Epithelial cell of esophagus (primary cell): Measurements from ENCODE around the gene SNTA1.
"Not testable (repeated sequence)": the region's sequence is repeated elsewhere in the genome, so short reads cannot be mapped to it uniquely, and the experiment has no call there.

ENCODE experiments used
- DNase-seq: peaks from one replicate; pipeline ENCODE4 v3.0.0; 2010; ENCODE audit warnings: low read depth
- H3K4me3 ChIP-seq: 2 replicates; pipeline ENCODE4 v1.5.1; 2011; ENCODE audit warnings: mild to moderate bottlenecking, low read length, control low read depth
- CTCF ChIP-seq: IDR thresholded peaks from 2 replicates; pipeline ENCODE4 v1.5.1; 2011; ENCODE audit warnings: low read depth, mild to moderate bottlenecking, low read length, control low read depth, inconsistent platforms; ENCODE audit not compliant: insufficient read depth; ENCODE audit errors: missing control alignments

The SNTA1 gene

GRCh38 chr20:33443512-33444239 lies at the start of gene SNTA1:
SNTA1 (minus strand) TSS chr20:33443763; CDS start chr20:33443620, 143 bp downstream.
- TF ChIP-seq CTCF: no peak
- H3K4me3 ChIP-seq: peak within 1 kb of the TSS; percentile 54
- DNase-seq: peak; percentile 81

- peak; percentile 7 for DNase-seq
- H3K4me3 ChIP-seq: peak overlapping the region; percentile 92
These were observed 47.5 kb upstream of the SNTA1 start for GRCh38 chr20:33490934-33491656.

GRCh38 chr20:33490023-33490933 lies 46.7 kb upstream of the SNTA1 start, which contains the start of gene CBFA2T2:
CBFA2T2 (plus strand) TSS chr20:33490096; CDS start chr20:33490268, 172 bp downstream.
- peak; percentile 67 for DNase-seq
- H3K4me3 ChIP-seq: peak within 1 kb of the TSS; percentile 92
- TF ChIP-seq CTCF: no peak

More at GRCh38 chr20:33490934-33491656, 47.5 kb upstream of the SNTA1 start:
- no peak for TF ChIP-seq CTCF

DNA sequence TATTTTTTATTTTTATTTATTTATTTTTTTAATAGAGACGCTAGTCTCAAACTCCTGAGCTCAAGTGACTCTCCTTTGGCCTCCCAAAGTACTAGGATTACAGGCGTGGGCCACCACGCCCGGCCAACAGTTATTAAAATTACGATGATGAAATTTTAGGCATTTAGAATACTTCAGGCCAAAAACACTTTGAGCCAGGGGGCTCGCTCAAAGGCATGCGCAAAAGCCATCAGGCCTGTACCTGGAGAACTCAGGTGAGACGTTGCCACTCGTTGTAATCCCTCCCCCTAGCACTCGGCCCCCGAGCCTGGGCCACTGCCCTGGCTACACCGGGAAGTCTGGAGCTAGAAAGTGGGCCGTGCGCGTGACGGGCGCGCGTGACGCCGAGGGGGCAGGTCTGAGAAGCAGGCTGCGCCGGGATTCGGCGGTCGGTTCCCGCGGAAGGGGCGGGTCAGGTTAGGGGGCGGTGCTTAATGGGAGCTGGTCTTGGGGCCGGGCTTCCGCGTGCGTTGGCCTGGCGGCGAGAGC lies 46.0 kb upstream of the SNTA1 start:
- H3K4me3 ChIP-seq: peak overlapping the region; percentile 51
- DNase-seq: peak; percentile 98
- no peak for TF ChIP-seq CTCF

DNA sequence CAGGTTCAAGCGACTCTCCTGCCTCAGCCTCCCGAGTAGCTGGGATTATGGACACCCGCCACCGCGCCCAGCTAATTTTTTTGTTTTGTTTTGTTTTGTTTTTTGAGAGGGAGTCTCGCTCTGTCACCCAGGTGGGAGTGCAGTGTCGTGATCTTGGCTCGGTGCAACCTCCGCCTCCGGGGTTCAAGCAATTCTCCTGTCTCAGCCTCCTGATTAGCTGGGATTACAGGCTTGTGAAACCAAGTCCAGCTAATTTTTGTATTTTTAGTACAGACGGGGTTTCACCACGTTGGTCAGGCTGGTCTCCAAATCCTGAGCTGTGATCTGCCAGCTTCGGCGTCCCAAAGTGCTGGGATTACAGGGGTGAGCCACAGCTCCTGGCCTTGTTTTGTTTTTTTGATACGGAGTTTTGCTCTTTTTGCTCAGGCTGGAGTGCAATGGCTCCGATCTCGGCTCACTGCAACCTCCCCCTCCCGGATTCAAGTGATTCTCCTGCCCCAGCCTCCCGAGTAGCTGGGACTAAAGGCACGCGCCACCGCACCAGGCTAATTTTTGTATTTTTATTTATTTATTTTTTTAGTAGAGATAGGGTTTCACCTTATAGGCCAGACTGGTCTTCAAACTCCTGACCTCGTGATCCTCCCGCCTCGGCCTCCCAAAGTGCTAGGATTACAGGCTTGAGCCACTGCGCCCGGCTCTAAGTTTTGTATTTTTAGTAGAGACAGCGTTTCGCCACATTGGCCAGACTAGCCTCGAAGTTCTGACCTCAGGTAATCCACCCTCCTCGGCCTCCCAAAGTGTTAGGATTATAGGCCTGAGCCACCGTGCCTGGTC lies 45.3 kb upstream of the SNTA1 start:
- H3K4me3 ChIP-seq, DNase-seq: not testable (repeated sequence)

DNA sequence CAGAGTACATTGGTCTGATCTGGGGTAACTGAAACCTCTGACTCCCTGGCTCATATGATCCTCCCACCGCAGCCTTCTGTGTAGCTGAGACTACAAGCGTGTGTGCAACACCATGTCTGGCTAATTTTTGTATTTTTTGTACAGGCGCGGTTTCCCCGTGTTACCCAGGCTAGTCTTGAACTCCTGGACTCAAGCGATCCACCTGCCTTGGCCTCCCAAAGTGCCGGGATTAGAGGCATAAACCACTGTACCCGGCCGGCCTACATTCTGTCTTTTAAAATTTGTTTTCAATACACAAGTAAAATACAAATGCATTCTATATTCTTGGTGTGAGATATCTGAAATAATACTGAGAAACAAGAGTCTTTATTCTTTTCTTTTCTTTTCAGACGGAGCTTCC lies 44.6 kb upstream of the SNTA1 start:
- TF ChIP-seq CTCF: no peak

DNA sequence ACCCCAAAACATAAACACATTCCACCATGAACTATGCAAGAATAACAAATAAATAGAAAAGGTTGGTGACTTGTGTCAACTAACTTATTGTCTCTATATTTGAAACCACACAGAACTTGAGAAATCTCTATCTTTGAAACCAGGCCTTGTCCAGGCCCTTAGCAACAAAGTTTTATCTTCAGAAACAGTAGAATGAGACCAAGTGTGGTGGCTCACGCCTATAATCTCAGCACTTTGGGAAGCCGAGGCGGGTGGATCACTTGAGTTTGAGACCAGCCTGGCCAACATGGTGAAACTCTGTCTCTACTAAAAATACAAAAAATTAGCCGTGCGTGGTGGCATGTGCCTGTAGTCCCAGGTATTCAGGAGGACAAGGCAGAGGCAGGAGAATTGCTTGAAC lies 39.6 kb upstream of the SNTA1 start:
- H3K4me3 ChIP-seq, DNase-seq: not testable (repeated sequence)

More for the DNA sequence above, 44.6 kb upstream of the SNTA1 start:
- H3K4me3 ChIP-seq: no peak overlapping the region
- no peak for DNase-seq
